T47D (cell line): ENCODE data around the gene MATR3.

Experiments
- DNase-seq, 2 experiments: peaks; one replicate each; pipeline versions ENCODE4 v3.0.0 to v3.0.0-alpha.2; 2011 to 2012; ENCODE audit warnings: low read depth in 1 of 2, low spot score in 1 of 2
- JUND ChIP-seq: IDR thresholded peaks from 2 replicates; pipeline ENCODE4 v1.6.1; 2012; ENCODE audit warnings: low read depth
- in situ Hi-C: cut with HindIII; loops from 2 replicates; pipeline ENCODE4 v1.10.0; 2016; ENCODE audit warnings: low sequenced_read_pairs, low pct_unique_long_range_greater_than_20kb

The MATR3 gene

DNA sequence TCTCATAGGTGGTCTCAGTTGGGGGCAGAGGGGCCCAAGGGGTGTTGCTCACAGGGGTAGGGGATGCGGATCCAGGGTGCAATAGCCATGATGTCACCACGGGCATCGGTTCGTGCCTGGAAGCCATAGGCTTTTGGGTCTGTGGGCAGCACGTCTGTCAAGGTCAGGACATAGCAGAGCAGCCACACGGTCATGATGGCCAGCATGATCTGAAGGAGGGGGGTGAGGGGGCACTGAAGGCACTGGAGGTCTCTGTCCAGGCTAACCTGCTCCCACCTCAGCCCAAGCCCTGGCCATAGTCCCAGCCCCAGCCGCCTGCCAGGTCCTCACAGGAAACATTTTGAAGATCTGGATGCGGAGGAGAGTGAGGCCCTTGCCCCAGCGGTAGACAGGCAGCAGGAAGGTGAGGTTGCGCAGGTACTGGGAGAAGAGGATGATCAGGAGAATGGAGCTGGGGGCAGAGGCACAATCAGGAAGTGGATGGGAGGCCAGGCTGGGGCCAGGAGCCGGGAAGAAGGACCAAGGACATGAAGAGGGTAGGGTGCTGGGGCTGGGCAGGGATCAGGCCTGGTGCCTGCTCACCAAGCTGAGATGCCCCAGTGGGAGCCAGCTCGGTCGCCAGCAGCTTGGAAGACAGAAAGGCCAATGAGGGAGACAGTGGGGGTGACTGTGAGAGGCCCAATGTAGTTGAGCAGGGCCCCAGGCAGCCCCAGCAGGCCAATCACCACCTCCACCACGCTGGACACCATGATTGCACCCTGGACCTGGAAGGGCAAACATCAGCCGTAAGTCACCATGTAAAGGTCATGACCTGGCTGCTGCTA, 86.3 kb downstream of the MATR3 start:
- no peak for TF ChIP-seq JUND
- in situ Hi-C loops, result no loop called here
- no peak for DNase-seq
